CD4-positive, alpha-beta T cell treated with Interleukin-17A for 1 hour (primary cell): Measurements from ENCODE around the gene STIM2.

Experiments
- DNase-seq: peaks from one replicate; pipeline ENCODE4 v3.0.0-alpha.2; 2020

The STIM2 gene

DNA sequence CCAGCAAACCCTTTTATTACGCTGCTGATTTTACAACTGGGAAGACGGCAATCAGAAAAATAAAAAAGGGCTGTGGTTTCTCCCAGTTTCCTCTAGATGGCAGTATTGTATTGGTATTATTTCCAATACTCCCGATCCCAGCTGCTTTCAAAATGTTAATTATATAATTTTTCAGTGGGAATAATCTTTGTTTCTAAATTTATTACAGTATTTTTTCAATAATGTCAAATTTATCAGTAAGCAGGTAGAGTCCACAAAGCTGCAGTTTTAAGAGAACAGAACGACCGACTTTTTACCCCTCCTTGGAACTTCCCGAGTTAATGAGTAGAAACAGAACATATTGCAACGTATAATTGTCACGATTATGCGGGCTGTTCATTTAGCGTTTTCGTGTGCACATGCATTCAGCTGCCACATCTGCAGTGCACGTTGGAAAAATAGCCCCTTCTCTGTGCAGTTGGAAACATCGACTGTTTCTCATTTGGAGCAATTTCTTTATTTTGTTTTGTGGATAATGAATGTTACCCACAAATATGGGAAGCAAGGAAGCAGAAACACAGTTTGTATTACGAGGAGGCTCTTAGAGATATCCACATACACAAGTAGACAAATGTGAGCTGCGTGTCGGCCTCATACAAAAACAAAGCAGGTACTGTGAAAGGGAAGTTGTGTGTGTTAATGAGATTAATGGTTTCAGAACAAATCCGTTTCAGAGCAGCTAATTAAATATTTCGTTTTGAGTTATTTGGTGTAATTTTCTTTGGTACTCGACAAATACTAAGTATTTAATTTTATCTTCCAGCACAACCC, 188.0 kb downstream of the STIM2 start:
- peak; percentile 39 for DNase-seq

DNA sequence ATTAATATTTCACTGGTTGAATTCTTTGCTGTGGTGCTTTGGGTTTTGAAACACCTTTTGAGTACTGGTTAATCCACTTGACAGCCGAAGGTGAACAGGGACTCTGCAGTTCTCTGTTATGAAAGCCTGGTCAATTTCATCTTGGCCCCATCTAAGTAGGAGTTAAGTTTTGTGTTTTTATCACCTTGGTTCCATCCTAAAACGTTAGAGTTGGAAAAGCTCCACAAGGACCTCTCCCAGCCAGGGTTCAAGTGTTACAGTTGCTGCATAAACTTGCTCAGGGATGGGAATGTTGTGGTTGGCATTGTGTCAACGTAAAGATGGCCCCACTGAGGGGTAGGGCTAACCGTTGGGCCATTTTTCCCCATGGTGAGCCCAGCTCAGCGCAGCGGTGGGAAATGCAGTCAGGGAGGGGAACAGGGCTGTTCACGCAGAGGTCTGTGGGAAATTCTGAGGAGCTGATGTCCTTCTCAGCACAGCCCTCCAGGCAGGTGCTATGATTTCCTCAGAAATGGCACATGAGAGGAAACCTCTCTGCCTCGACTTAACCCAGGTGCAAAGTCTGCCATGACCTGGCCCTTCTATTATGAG, 188.7 kb downstream of the STIM2 start:
- no peak for DNase-seq

DNA sequence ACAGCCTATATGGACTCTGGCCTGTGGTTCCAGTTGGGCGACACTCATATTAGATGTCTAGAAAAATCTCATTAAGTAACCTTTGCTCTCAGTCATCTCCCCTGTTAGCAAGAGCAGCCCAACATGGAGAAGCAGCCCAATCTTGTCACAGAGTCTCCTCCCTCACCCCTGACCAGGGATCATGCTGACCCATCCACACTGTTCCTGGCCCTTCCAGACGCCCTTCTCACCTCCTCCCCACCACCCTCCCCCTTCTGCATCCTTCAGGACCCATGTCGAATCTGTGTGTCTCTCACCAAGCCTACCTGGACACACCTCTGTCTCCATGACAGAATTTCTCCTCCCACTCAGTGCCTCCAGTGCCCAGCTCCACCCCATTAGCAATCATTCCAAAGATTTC, 190.1 kb downstream of the STIM2 start:
- no peak for DNase-seq

DNA sequence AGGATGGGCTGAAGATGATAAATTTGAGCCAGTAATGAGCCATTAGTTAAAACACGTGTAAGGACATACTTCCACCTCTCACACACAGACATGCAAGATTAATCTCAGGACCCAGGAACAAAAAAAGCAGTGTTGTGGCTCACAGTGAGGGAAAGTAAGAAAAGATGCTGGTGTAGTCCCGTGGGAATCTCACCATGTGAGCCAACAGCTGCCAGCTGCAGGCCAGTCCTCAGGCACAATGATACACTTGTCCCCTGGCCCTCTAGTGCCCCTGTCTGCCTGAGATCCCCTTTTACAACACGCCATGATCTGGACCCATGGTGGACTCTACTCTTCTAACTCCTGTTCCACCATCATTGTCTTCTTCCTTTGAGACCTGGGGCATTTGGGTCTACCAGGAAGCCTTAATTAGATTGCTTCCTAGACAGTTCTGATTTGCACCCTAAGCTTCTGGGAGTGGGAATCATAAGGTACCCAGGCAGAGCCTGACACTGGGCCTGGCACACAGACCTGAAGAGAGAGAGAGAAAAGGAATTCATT, 194.7 kb downstream of the STIM2 start:
- DNase-seq: no peak

DNA sequence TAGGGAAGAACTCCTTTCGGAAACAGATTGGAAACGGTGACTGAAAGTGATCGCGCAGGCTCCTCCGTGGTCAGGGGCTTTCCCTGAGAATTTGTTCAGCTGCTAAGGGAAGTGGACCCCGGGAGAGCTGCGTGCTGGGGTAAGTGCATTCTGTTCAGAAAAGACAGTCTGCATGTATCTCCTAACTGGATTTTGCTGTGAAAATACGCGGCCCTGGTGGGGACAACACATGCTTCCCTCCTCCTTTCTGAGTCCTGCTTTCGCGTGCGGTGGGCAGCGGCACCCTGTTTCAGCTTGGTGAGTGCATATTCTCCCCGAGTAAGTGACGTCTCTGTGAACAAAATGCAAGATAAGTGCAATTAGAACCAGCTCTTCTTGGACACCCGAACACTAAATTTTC, 195.6 kb downstream of the STIM2 start:
- no peak for DNase-seq

DNA sequence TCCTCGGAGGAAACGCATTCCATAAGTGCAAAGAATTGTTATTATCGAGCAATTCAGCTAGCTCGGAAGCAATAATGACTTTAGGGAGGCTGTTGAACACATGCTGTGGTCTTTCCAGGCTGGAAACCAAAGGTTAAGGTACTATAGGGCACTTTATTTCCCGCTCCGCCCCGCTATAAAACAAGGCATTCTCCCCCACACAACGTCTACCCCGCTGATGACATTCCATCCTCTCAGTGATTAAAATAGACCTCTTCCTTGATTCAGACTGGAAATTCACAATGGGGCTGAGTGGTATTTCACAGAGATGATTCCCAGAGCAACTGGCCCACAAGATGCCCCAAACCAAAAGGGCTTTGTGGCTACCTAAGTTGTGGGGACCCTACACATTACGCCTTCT, 196.4 kb downstream of the STIM2 start:
- no peak for DNase-seq

DNA sequence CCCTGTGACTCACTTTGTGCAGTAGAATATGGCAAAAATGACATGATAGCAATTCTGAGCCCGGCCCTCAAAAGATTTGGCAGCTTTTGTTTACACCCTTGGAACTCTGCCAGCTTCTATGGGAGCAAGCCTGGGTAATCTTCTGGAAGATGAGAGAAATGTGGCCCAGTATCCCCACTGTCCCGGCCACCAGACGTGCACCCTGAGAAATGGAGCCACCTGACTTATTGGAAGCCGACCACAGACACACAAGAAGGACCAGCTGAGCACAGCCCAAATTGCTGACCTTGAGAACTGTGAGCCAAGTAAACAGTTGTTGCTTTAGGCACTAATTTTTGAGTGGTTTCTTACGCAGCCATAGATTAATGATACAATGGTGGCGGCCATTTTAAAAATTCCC, 197.0 kb downstream of the STIM2 start:
- DNase-seq: no peak

DNA sequence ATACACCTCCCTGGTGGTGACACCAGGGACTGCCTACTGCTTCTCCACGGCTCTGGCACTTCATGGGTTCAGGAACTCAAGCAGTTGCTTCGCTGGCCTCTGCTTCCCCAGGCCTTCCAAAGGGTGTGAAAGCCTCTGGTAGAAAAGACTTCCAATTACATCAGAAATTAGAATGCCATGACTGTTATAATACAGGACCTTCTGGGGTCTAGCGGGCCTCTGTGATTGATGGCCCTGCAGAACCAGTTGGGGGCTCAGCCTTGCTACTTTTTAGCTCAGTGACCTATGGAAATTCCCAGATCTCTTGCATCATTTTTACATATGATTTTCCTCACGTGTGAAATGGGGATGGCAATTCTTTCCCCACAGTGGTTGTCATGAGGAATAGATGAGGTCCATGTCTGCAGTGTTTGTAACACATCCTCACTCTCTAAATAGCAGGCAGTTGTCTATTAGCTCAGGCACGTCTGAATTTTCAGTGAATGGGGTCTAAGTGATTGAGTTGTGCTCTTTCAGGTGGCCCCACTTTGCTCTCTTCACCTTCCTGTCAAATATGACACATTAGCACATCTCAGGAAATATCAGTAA, 198.3 kb downstream of the STIM2 start:
- DNase-seq: no peak

DNA sequence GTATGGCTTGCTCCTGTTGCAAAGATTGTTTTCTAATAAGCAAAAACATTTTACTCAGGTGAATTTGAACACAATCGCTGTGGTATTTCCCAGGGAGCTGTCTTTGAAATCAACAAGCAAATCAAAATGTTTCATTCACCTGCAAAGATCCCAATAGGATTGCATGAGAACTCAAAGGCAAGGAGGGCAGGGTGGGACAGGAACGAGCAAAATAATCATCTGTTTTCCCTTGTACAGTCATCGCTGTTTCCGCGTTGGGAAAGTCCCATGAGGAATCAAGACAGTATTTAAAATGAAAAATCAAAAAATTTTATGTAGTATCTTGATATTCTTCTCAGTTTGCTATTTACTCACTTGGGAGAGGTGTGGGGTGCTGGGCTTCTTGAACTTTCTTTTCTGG, 198.8 kb downstream of the STIM2 start:
- DNase-seq: no peak

DNA sequence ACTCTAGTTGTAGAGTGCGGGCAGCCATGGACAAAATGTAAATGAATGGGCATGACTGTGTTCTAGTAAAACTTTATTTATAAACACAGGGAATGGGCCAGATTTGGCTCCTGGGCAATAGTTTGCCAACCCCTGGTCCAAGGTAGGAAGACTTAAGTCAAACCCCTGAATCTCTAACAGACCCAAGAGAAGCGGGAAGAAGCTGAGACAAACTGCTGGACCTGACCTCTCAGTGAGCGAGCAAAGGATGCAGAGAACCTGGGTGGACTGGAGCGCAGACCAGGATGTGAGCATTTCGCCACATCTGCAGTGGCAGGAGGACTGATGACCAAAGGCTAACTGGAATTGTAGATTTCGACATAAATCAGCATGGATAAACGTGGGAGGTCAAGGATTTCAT, 201.6 kb downstream of the STIM2 start:
- no peak for DNase-seq

DNA sequence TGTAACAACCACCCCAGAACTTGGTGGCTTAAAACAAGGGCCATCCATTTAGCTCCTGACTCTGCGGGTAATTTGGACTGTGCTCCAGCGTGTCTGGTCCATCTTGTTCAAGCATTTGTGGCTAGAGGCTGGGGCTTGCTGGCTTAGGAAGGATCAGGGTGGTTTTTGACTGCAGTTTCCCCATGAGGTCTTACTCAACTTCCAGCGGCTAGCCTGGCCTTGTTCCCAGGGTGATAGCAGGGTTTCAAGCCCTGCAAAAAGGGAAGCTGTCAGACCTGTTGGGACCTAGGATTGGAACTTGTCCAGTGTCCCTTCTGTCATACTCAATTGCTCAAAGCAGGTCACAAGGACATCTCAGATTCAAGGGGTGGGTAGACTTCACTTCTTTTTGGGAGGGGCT, 205.9 kb downstream of the STIM2 start:
- no peak for DNase-seq

DNA sequence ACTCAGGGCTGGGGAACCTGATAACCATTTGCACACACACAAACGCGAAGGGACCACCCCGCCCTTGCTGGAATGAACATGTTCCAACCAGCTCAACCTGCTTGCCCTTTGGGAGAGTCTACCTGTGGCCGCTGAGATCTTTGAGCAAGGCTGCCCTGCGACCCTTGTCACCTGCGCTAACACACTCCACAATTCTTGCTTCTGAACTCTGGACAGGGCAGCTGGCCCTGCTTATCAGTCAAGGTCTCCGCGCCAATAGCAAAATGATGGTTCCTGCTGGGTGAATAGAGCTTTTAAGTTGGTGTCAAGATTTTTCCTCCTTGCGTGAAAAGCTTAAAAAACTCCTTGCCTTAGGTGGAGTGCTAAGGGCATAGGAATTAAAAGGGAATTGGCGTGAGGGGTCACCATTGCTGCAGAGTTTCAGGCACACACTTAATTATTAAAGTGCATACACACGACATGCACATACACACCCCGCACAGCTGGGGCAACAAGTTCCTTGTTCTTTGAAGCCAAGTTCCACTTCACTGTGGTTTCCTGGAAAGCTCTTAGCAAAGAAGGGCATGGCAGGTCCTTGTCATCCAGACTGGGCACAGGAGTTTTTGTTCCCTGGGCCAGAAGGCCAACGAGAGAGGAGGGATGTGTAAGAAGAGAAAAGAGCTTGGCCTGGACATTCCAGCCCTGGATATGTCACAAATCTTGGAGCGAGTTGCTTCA, 207.7 kb downstream of the STIM2 start:
- no peak for DNase-seq
